NCI-H446 treated with DMSO at 0.1 percent for 48 hours (cell line): Measurements from ENCODE around the gene ARFGAP1.
"Not testable (repeated sequence)": the region's sequence is repeated elsewhere in the genome, so short reads cannot be mapped to it uniquely, and the experiment has no call there.

ENCODE experiments used
- DNase-seq: peaks from one replicate; lab custom pipeline; 2025; lab: John Stamatoyannopoulos, UW

Gene ARFGAP1

DNA sequence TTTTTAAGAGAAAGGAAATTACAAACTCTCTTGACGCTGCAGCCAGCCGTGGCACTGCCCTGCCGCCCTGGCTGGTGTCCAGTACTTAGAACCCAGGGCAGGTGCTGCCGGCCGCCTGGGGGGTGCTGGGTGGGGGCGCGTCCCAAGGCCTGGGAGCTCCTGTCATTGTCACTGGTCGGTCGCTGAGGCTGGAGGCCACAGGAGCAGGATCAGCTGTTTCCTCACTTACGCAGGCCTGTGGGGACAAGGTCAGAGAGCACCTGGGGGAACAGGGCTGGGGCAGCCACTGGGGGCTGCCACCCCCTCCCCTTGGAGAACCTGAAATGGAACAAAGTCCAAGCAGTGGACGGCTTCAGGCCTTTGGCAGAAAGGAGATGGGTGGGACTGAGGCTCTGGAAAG lies 31.3 kb upstream of the ARFGAP1 start:
- DNase-seq = no peak

DNA sequence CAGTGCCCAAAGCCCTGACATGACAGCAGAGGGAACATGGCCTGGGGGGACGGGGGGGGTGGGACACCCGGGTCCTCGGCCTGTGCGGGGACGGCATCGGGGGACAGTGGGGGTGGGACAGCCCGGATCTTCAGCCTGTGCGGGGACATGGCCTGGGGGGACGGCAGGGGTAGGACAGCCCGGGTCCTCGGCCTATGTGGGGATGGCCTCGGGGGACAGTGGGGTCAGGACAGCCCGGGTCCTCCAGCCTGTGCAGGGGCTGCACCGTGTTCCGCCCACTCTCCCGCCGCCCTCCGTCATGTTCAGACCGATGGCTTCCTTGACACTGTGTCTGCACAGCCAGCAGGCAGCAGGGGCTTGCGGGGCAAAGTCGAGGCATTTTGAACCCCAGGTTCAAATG lies 29.9 kb upstream of the ARFGAP1 start:
- no peak for DNase-seq

DNA sequence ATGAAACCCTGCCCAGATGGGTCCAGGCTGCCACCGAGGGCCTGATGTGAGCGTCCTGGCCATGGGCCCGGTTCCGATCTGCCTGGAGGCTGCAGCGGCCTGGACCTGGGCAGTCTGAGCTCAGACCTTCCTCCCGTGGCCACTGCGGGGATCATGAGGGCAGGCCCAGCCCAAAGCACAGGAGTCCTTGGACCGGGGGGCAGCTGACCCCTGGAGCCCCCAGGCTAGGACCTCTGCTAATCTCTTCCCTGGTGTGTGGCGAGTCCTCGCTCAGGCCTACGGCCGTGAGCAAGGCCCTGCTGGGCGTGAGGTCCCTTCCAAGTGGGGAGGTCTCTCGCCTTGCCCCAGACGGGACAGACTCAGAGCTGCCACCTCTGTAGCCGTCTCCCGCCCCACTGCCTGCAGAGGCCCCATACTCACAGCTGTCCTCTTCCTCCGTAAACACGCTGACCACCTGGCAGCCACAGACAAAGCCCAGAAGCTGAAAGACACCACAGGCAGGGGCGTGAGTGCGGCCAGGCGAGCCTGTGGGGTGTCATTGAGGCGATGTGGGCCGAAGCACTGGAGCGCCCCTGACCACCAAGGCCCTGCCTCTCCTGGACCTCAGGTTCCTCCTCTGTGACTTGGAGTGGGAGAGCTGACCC lies 28.9 kb upstream of the ARFGAP1 start:
- no peak for DNase-seq

DNA sequence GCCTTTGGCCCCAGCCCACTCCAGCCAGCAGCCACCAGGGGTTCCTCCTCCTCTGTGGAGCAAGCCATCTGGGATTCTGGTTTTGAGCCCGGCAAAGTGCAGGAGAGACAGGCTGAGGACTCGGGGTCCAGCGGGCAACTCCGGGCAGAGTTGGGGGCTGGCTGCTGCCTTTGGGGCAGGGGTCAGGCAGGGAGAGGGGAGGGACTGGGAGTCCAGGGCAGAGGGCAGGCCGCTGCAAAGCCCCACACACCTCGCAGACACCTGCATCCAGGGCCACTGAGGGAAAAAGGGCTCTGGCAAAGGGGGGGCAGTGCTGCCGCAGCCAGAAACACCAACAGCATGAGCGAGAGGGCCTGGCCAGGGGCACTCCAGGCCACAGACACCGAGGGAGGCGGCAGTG lies 28.1 kb upstream of the ARFGAP1 start:
- DNase-seq = no peak

DNA sequence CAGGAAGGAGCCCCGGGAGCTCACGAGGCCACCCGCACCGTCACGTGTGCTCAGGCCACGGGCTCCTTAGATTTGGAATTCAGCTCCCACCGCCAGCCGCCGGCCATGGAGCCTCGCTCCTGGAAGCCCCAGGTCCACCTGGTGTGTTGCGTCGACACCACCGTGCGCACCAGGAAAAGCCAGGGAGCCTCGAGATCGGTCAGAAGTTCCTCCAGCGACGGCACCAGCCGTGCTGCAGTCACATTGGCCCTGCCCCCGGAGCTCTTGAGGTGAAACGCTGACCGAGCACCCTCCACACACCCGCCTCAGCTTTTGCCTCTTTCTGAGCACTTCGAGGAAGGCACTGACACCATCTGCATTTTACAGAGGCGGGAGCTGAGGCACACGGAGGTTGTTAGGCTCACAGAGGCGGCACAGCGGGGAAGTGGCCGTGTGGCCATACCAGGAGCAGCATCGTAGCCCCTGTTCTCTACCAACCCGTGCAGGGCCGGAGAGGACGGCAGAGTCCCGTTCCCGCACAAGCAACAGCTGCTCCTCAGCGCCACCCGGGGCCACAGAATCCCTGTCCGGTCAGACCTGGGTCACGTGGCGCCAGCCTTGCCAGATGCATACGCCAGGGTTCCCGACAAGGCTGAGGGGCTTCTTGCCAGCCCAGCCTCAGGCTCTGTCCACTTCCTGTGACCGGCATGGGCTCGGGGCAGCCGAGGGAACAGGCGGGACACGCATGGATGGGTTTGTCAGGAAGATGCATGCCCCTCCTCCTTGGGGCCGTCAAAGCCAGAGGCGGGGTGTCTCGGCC lies 25.9 kb upstream of the ARFGAP1 start:
- DNase-seq = no peak

DNA sequence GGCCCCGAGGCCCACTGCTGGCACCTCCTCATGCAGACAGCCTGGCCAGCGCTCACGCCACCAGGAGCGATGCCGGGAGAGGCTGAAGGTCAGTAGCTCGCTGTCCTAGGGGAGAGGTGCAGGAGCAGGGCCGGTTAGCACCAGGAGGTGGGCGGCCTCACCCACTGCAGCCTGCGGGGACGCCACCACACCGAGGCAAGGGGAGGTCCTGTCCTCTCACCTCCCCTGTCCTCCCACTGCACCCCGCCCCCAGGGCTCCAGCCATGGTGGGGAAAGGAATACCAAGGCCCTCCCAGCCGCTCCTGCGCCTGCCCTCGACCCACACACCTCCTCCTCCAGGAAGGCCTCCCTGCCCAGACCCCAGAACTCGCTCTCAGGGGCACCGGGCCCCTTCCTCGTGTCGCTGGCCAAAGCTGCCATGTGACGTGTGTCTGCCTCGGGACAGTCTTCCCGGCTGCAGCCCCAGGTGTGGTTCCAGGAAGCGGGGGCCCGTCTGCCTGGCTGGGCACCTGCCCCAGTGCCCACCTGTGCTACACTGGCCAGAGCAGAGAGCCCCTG lies 24.9 kb upstream of the ARFGAP1 start:
- DNase-seq = no peak

DNA sequence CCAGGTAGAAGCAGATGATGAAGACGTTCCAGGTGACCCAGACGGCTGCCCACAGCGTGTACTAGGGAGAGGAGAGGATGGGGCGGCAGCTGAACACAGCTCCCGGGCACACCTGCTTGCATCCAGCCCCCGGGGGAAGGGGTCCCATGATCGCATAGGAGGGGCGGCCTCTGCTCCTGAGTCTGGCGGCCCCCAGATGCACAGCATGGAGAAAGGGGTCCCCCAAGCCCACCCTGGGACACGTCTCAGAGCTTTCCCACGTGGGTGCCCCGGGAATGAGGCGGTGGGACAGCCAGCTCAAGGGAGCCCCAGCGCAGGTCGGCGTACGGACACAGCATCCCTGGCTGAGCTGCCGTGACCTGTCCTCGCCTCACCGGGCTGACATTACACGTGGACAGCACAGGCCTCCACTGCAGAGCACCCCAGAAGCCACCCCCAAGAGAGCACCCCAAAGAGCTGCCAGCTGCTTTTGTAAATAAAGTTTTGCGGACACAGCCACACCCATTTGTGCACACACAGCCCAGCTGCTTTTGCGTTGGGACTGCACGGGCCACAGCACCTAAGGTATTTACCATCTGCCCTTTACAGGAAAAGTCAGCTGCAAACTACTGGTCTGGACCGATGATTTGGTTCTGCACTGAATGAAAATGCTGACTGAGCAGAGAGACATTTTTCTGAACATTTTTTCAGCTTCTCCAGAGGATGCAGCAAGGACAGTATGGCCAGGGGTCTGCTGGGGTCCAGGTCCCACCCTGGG lies 23.6 kb upstream of the ARFGAP1 start:
- no peak for DNase-seq

DNA sequence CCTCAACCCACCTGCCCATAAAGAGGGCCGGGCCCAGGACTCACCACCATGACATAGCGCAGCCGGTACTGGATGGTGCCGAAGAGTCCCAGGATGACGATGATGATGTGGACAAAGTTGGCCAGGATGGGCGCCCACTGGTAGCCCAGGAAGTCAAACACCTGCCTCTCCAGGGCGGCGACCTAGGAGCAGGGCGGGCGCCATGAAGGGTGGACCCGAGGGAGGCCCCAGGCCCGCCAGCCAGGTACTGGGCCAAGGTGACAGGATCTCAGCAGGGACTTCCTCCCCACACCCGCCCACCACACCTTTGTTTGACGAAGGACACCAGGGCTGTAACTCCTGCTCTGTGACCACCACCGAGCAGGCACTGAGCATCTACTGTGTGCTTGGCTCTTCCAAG lies 22.7 kb upstream of the ARFGAP1 start:
- DNase-seq = no peak

DNA sequence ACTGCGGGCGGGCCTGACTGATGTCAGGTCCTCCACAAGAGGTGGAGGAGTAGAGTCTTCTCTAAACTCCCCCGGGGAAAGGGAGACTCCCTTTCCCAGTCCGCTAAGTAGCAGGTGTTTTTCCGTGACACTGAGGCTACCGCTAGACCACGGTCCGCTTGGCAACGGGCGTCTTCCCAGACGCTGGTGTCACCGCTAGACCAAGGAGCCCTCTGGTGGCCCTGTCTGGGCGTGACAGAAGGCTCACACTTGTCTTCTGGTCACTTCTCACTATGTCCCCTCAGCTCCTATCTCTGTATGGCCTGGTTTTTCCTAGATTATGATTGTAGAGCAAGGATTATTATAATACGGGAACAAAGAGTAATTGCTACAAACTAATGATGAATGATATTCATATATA lies 21.3 kb upstream of the ARFGAP1 start:
- not testable (repeated sequence) for DNase-seq

DNA sequence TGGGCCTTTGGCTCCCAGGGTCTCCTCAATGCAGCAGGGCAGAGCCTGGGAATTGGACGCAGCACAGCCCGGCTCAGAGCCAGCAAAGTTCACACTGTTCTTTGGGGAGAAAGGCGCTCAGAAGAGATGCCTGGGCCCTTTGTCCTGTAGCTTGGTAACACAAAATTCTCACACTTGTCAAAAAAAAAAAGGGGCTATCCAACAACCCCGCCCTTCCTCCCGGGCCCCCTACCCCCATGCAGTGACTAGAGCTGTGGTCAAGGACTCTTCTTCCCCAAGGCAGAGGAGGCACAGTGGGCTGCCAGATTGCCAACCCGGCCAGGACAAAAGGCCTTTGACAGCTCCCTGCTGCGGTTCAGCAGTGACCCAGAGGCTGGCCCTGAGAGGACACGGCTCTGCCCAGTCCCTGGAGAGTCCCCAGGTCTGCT lies 20.3 kb upstream of the ARFGAP1 start:
- DNase-seq = no peak

DNA sequence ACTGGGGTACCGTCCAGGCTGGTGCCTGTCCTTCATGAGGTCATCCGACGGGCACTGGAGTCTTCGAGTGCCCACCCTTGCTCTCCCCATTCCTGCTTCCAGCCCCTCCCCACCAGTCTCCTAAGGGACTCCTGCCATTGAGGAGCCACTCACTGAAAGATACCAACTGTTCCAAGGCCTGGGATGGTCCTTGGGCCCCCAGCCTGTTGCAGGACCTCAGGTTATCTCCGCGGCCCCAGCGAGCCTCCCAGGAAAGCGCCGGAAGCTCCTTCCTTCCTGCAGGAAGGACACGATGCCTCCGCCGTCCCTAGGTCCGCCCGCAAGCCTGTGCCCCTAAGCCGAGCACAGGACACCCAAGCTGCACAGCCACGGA lies 19.6 kb upstream of the ARFGAP1 start:
- no peak for DNase-seq

DNA sequence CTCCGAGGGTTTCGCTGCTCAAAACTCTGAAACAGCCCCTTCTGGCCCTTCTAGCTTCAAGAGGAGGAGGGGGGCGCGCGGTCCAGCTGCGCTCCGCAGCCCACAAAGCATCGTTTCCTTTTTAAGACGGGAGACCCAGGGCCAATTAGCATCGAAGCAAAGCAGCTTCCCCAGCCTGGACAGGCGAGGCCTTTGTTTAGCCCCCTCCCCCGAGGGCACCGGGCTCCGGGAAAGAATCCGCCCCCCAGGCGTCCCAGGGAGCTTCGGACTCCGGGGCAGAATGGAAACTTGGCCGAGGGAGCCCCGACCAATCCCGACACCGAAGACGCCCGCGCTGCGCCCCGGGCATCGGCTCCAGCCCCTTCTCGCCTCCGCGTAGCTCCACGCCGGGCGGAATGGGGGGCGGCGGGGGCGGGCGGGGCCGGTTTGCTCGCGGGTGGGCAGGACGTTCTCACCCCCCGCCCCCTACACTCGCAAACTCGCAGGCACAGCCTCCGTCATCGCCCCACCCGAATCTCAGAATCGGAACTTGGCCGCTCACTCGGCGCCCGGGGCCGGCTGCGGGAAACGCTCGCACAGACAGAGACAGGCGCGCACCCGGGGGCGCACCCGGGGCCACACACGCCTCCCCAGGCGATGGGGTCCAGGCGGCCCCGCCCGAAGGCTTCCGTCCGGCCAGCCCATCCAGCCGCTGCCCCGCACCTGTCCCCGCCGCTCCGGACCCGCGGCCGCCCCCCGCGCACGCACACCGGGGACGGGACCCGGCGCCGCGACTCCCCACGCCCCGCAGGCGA lies 19.0 kb upstream of the ARFGAP1 start:
- no peak for DNase-seq

DNA sequence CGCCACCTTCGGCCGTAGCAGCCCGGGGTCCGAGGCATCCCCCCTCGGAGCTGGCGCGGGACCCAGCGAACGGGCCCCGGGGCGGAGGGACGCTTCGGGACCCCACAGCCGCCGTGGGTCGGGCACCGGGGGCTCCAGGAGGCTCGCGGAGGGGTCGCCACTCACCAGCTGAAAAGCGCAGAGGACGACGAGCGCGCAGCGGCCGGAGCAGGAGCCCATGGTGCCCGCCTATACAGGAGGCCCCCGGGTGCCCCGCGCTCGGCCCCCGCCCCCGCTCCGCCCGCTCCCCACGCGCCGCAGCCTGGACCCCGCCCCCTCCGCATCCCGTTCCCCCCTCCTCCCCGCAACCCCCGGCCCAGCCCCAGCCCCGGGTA lies 18.4 kb upstream of the ARFGAP1 start, which contains the start of gene NKAIN4:
Gene NKAIN4 (minus strand): TSS at position 232 of the 374 bp plus-strand sequence. CDS start 13 bp downstream, at position 219.
- no peak for DNase-seq

DNA sequence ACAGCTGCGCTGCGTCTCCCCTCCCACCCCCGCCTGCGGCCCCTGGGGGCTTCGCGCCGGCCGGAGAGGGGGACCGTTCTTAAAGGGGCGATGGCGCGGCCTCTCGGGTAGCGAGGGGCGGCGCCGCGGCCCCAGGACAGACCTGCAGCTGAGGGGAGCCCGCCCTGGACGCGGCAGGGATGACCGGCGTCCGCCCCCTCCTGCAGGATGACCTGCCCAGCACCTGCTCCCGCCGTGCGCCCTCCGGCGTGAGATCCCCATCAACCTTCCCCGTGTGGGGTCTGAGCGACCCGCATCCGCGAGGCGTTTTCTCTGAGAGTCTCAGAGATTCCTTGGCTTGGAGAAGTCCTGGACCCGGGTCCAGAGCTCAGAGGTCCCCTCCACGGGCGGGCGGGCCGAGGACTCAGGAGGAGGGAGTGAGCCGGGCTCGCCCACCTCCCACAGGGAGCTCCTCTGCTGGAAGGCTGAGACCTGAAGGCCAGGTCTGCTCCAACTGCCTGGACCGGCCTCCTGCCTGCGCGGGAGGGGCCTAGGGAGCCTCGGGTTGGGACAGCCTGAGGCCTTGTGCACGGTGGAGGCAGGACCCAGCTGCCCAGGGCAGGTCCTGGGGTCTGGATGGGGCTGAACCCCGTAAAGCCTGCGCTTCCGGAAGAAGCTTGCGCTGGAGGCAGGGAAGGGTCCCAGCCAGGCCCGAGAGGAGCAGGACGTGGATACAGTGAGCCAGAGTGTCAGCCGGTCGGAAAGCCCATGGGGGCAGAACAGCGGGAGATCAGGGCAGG lies 17.8 kb upstream of the ARFGAP1 start:
- DNase-seq = no peak

DNA sequence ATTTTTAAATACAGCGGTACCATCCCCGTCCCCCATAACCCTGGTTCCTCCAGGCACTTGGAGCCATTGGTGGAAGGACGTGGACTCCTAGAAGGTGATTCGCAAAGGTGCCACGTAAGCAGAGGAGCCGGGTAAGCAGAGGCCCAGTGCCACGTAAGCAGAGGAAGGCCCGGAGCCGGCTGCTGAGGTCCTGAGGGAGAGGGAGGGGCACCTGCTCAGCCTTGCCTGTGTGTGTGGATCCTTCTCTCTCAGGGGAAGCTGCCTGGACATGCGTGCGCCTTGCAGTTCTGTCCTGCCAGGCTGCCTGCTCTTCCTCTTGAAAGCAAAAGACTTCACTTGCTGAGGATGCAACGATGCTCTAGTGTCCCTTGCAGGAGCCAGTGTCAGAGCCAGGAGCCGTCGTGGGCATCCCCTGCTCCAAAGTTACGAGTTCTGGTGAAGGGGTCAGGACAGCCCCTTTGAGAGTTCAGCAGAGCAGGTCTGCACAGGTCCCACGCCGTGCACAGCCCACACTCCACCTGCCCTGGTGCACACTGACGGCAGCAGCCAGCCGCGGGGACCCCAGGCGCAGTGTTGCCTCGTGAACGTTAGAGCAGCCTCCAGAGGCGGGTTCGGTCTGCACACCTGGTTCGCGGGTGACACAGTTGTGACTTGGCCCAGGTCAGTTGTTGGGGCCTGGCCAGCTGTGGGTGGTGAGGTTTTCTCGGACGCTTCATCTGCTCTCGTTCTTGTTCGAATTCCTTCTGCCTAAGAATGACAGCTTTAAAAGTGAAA lies 16.5 kb upstream of the ARFGAP1 start:
- no peak for DNase-seq

DNA sequence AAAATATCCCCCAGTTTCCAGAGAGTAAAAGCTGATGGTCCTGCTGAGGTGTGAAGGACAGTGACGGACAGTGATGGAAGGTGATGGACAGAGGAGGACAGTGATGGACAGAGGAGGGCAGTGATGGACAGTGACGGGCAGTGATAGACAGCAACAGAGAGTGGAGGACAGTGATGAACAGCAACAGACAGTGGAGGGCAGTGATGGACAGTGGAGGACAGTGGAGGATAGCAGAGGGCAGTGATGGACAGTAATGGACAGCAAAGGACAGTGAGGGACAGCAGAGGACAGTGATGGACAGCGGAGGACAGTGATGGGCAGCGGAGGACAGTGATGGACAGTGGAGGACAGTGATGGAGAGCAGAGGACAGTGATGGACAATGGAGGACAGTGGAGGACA lies 15.7 kb upstream of the ARFGAP1 start:
- DNase-seq = no peak

DNA sequence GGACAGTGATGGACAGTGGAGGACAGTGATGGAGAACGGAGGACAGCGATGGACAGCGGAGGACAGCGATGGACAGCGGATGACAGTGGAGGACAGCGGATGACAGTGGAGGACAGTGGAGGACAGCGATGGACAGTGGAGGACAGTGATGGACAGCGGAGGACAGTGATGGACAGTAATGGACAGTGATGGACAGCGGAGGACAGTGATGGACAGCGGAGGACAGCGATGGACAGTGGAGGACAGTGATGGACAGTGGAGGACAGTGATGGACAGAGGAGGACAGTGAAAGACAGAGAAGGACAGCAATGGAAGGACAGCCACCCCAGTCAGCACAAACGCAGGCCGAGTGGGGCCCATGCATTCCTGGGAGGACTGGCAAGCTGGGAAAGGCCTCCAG lies 15.0 kb upstream of the ARFGAP1 start:
- DNase-seq = no peak

DNA sequence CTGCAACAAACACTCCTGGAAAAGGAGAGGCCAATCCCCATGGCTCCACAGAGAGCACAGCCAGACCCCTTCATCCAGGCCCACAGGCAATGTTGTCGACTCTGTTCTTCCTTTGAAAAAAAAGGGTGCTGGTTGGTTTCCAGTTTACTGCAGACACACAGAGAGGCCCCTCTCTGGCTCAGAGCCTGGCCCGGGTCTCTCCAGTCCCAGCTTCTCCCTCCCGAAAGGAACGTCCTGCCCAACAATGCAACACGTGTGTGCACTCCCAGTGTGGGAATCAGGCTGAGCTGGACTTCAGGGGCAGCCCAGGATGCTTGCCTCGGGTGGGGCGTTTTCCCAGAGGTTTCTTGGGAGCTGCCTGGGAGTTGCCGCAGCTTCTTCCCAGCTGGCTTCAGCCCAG lies 13.8 kb upstream of the ARFGAP1 start:
- no peak for DNase-seq

DNA sequence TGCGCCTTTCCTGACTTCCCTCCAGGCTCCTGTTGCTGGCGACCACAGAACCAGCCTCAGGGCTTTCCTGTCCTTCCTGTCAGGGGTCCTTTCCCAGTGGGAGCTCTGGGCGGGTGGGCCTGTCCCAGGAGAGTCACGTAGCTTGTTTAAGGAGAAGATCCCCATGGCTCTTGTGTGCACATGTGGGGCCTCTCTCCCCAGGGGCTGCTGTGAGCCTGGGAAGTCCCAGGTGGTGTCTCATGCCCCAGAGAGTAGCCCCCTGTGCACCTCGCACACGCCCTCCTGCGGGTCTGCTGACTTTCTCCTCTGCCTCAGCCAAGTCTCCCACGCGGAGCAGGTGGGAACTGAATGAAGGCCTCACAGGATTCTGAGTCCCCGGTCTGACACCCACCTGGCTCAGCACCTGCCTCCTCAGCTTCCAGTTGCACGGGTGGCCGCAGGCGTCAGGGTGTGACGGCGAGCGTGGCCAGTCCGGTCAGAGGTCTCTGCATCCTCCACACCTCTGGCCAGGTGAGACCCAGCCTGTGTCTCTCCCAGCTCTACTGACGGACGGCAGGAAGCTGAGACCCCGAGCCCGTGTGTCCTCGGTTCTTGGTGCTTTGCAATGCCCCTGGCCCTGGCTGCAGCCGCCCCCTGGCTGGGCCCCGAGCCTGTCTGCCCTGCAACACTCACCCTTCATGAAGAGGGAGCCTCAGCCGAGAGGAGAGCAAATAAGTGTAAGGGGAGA lies 12.7 kb upstream of the ARFGAP1 start:
- no peak for DNase-seq

DNA sequence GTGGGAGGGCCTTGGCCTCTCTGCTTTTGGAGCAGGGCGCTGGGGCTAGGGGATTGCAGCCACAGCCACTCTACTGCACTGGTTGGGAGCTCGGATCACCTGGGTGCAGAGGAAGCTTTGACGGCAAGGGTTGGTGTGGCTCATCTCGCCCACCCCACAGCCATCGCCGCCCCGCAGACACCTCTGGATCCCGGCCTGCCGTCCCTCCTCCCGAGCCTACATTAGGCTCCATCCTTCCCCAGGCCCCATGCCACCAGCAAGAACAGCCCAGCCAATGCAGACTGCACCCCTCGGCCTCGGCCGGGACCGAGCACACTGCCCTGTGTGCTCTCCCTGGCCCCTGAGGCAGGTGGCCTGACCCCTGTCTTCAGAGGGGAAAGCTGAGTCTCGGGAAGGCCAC lies 12.1 kb upstream of the ARFGAP1 start:
- DNase-seq = no peak
